ENCODE results near the gene ABCA7. TPM values are rescaled to one million over a fixed set of nuclear protein-coding genes. Genes with fewer than 3 reads are reported as not detected.
A peak's percentile ranks its signal among the peaks of the same experiment; 100 is the strongest.

ABCA7 gene
- total RNA-seq, 1 experiment from 2014 or later: 18.2 TPM

DNA sequence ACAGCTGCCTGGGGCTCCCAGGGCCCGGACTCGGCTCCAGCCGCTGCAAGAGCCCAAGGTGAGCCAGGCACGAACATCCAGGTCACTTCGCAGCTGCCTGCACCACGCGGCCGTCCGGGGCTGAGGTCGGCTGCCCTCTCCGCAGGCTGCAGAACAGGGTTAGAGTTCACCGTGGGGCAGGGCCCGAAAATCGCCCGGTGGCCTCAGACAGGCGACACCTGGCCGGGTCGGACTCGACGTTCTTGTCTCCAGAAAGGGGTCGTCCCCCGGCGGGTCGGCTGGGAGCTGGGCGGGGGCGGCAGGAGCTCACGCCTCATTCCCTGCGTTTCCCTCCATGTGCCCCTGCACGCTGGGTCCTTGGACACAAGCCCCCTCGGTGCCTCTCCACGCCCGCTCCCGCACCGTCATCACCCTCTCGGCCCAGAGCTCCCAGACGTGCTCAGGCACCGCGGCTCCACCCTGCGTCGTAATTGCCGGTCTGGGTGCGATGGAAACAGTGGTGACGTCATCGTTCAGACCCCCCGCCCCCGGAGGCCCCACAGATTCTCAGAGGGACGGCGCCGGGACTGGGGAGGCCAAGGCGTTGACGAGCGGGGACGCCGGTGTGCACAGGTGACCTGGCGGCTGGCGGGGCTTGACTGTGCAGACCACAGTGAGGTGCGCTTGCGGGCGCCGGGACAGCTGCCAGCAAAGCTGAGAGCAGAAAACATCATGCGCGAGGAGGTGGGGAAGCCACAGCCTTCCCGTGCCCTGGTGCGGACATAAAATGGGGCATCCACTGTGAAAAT, 43.7 kb upstream of the ABCA7 start:
- Mint-ChIP-seq H3K36me3 (ENCODE audit: insufficient read depth, unreplicated experiment) (peaks cover 17% of the 10 kb centered on the region), H3K27me3 (ENCODE audit: insufficient read depth, unreplicated experiment) (peaks cover 17% of the 10 kb centered on the region), H3K9me3 (ENCODE audit: unreplicated experiment) (no peaks in the 10 kb centered on the region), H3K27ac (ENCODE audit: low read depth, unreplicated experiment) (no peak overlapping the region), H3K4me1 (ENCODE audit: insufficient read depth, unreplicated experiment) (peaks cover 6% of the 10 kb centered on the region), H3K4me3 (ENCODE audit: unreplicated experiment) (peak overlapping the region; percentile 54)
- TF ChIP-seq, protein P1, sequence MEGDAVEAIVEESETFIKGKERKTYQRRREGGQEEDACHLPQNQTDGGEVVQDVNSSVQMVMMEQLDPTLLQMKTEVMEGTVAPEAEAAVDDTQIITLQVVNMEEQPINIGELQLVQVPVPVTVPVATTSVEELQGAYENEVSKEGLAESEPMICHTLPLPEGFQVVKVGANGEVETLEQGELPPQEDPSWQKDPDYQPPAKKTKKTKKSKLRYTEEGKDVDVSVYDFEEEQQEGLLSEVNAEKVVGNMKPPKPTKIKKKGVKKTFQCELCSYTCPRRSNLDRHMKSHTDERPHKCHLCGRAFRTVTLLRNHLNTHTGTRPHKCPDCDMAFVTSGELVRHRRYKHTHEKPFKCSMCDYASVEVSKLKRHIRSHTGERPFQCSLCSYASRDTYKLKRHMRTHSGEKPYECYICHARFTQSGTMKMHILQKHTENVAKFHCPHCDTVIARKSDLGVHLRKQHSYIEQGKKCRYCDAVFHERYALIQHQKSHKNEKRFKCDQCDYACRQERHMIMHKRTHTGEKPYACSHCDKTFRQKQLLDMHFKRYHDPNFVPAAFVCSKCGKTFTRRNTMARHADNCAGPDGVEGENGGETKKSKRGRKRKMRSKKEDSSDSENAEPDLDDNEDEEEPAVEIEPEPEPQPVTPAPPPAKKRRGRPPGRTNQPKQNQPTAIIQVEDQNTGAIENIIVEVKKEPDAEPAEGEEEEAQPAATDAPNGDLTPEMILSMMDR (IDR thresholded peaks at IDR 0.05; ENCODE audit: unreplicated experiment): no peak
- DNase-seq (ENCODE audit: unreplicated experiment): peak; percentile 52
- BruUV-seq (replicated peaks): no TSS peak
- CTCF ChIA-PET: interaction anchor here (0.6 kb wide), 2 partner anchors 25 to 215 kb away, joined by 3 to 4 read pairs; no protein-coding TSS in a partner anchor
- intact Hi-C loops (cut with micrococcal nuclease): no loop called here
- POLR2A ChIA-PET: interaction anchor here (0.6 to 3.9 kb wide), 9 partner anchors 8 to 226 kb away, joined by 3 to 32 read pairs (median 5); partner anchors contain the start of genes CNN2 and WDR18

DNA sequence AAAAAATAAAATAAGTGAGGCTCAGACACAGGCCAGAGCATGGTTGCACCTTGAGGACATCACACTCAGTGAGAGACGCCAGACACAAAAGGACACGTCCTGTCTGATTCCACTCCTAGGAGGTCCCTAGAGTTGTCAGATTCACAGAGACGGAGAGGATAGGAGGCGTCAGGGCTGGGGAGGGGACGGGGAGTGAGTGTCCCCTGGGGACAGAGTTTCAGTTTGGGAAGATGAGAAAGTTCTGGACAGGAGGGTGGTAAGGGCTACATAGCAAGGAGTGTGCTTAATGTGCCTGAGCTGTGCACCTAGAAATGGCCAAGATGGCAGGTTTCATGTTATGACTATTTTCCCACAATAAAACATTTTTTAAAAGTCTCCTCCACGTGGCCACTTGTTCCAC, 41.8 kb upstream of the ABCA7 start:
- ChIA-PET POLR2A (interaction anchor here (0.7 to 3.9 kb wide), 2 partner anchors 10 to 13 kb away, joined by 3 to 32 read pairs; partner anchors contain the start of gene WDR18), CTCF (no interaction called here)
- TF ChIP-seq, protein P1 (IDR thresholded peaks at IDR 0.05; ENCODE audit: unreplicated experiment): no peak
- H3K36me3 Mint-ChIP-seq (ENCODE audit: insufficient read depth, unreplicated experiment): peaks cover 14% of the 10 kb centered on the region
- DNase-seq (ENCODE audit: unreplicated experiment): no peak
- peaks cover 17% of the 10 kb centered on the region for H3K27me3 Mint-ChIP-seq (ENCODE audit: insufficient read depth, unreplicated experiment)
- no peak overlapping the region for H3K4me3 Mint-ChIP-seq (ENCODE audit: unreplicated experiment)
- no TSS peak for BruUV-seq (replicated peaks)
- H3K4me1 Mint-ChIP-seq (ENCODE audit: insufficient read depth, unreplicated experiment): peaks cover 6% of the 10 kb centered on the region
- H3K27ac Mint-ChIP-seq (ENCODE audit: low read depth, unreplicated experiment): no peak overlapping the region
- intact Hi-C loops (cut with micrococcal nuclease): no loop called here
- no peaks in the 10 kb centered on the region for H3K9me3 Mint-ChIP-seq (ENCODE audit: unreplicated experiment)

DNA sequence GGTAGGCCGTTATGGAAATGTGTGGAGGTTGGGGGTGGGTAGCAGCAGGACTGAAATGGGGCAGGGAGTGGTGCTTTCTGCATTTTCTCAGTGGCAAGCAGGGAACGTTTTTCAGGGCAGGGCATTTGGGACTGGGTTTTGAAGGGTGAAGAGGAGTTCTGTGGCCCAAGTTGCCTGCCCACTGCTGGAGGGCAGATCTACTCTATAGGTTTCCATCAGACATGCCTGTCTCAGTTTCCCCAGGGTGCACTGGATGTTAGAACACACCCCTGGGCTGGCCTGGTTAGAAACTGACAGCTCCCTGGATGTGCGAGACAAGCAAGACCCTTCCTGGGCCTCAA, 40.6 kb upstream of the ABCA7 start:
- peaks cover 17% of the 10 kb centered on the region for H3K27me3 Mint-ChIP-seq (ENCODE audit: insufficient read depth, unreplicated experiment)
- POLR2A ChIA-PET: no interaction called here
- DNase-seq (ENCODE audit: unreplicated experiment): no peak
- CTCF ChIA-PET: interaction anchor here (0.8 to 1.0 kb wide), 2 partner anchors 12 to 22 kb away, joined by 3 to 4 read pairs; no protein-coding TSS in a partner anchor
- H3K27ac Mint-ChIP-seq (ENCODE audit: low read depth, unreplicated experiment): no peak overlapping the region
- intact Hi-C loops (cut with micrococcal nuclease): no loop called here
- H3K4me3 Mint-ChIP-seq (ENCODE audit: unreplicated experiment): no peak overlapping the region
- peaks cover 6% of the 10 kb centered on the region for H3K4me1 Mint-ChIP-seq (ENCODE audit: insufficient read depth, unreplicated experiment)
- no peaks in the 10 kb centered on the region for H3K9me3 Mint-ChIP-seq (ENCODE audit: unreplicated experiment)
- BruUV-seq (replicated peaks): no TSS peak
- TF ChIP-seq, protein P1 (IDR thresholded peaks at IDR 0.05; ENCODE audit: unreplicated experiment): no peak
- peaks cover 6% of the 10 kb centered on the region for H3K36me3 Mint-ChIP-seq (ENCODE audit: insufficient read depth, unreplicated experiment)

DNA sequence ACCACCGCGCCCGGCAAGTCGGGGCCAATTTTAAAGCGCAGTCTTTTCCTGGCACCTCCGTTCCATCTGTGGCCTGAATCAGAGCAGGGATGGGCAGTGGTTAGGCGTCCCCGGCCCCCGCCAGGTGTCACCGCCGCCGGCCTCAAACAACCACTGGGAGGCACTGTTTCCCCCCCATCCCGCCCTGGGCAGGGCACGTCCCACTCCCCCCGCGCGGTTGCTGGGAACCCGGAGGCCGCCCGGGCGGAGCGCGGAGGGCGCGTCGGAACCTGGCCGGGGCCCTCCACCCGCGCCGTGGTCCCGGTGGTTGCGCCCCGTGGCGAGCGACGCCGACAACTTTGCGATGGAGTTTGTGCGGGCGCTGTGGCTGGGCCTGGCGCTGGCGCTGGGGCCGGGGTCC, 39.8 kb upstream of the ABCA7 start, which contains the start of gene GRIN3B:
Gene GRIN3B (plus strand): TSS at position 325 of the 400 bp plus-strand sequence. CDS start 19 bp downstream, at position 344.
- peaks cover 6% of the 10 kb centered on the region for H3K4me1 Mint-ChIP-seq (ENCODE audit: insufficient read depth, unreplicated experiment)
- peaks cover 17% of the 10 kb centered on the region for H3K27me3 Mint-ChIP-seq (ENCODE audit: insufficient read depth, unreplicated experiment)
- H3K27ac Mint-ChIP-seq (ENCODE audit: low read depth, unreplicated experiment): no peak within 1 kb of the TSS
- TF ChIP-seq, protein P1 (IDR thresholded peaks at IDR 0.05; ENCODE audit: unreplicated experiment): peak; percentile 34
- POLR2A ChIA-PET: no interaction called here
- no TSS peak for BruUV-seq (replicated peaks)
- H3K36me3 Mint-ChIP-seq (ENCODE audit: insufficient read depth, unreplicated experiment): peaks cover 6% of the 10 kb centered on the region
- no peak within 1 kb of the TSS for H3K4me3 Mint-ChIP-seq (ENCODE audit: unreplicated experiment)
- no peak for DNase-seq (ENCODE audit: unreplicated experiment)
- H3K9me3 Mint-ChIP-seq (ENCODE audit: unreplicated experiment): no peaks in the 10 kb centered on the region
- intact Hi-C loops (cut with micrococcal nuclease): no loop called here
- CTCF ChIA-PET: interaction anchor here (1.5 kb wide), 1 partner anchor 204 kb away, joined by 3 read pairs; no protein-coding TSS in a partner anchor

Data from MCF 10A (cell line).